ENCODE results near the gene ACTL10.

ACTL10 gene

DNA sequence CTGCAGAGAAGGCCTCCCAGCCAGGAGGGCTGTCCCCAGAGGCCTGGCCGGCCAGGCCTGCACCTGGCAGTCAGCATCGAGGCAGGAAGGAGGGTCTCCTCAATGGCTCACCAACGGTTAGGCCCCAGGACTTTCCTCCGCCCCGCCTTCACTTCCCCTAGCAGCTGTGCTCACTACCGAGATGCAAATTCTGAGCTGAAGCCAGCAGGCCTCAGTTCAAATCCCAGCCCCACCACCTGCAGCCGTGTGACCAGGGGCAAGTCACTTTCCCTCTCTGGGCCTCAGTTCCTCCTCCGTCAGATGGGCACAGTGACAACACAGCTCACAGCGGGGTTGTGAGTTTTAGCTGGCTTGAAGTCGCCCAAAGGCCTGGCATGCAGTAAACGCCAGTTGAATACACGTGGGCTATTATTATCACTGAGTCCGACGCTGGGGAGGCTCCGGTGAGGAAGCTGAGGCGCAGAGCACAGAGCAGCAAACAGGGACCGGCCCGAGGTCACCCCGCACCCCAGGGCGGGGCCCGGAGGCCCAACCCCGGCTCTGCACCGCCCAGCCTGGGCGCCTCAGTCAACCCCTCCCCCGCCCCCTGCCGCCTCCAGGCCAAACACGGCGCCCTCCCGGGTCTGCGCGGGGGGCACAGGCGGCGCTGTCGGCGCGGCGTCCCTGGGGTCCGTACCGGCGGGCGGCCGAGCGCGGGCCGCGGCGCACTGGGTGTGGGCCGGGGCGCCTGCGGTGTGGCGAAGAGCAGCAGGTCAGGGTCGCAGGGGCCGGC lies 18.8 kb downstream of the ACTL10 start:
- no peak overlapping the region for H3K9ac ChIP-seq (ENCODE audit: low read length)
- H3K27ac ChIP-seq (ENCODE audit: low read depth, low read length): no peak overlapping the region

DNA sequence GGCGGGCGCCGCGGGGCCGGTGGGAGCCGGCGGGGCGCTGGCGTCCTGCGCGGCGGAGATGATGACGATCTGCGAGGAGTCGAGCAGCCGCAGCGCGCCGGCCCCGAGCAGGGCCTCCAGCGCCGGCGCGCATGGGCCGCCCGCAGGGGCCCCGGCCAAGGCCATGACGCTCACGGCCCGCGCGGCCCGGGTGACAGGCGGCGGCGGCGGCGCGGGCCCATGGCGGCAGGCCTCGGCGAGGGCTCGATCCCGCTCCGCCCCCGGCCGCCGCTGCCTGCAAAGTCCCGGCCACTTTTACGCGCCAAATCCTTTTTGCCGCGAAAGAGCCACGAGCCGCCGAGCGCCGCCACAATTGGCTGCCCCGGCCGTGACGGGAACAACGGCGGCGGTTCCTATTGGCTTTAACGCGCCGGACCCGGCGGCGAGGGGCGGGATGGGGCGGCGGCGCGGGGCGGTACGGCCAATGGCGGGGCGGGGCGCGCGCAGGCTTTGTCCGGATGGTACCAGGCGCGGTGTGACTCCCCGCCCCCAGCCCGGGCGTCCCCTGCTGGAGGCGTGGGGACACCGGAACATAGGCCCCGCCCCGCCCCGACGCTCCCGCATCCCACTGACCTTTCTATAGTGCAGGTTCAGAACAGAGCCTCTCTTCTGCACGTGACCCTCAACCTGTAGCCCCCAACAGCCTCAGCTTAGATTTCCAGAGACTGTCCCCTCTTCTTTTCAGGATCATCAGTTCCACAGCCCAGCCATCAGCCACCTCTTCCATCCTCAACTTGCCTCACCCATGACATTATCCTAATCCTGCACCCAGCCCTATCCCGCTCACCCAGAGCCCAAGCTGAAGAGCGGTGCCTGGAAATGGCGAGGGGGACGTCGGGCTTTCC lies 19.6 kb downstream of the ACTL10 start, which contains the start of gene E2F1:
Gene E2F1, minus strand, starts transcription at position 286 of the 884 bp plus-strand sequence. Its CDS starts 121 bp downstream, at position 165.
- no peaks in the 10 kb centered on the region for H3K9me3 ChIP-seq (ENCODE audit: low read length)
- peaks cover 11% of the 10 kb centered on the region for H3K4me1 ChIP-seq (ENCODE audit: insufficient read depth, low read length)
- H3K27ac ChIP-seq (ENCODE audit: low read depth, low read length): peak within 1 kb of the TSS; percentile 63
- no peaks in the 10 kb centered on the region for H3K36me3 ChIP-seq (ENCODE audit: insufficient read depth, low read length)
- H3K9ac ChIP-seq (ENCODE audit: low read length): no peak within 1 kb of the TSS
- no peaks in the 10 kb centered on the region for H3K27me3 ChIP-seq (ENCODE audit: control insufficient read depth in 1 of 2, insufficient read depth in 2 of 2, low read length in 2 of 2)
- H3K4me3 ChIP-seq (ENCODE audit: low read depth in 1 of 2, low read length in 2 of 2): peak within 1 kb of the TSS; percentile 20 to 60

More for the DNA sequence above, 18.8 kb downstream of the ACTL10 start:
- no peaks in the 10 kb centered on the region for H3K27me3 ChIP-seq (ENCODE audit: control insufficient read depth in 1 of 2, insufficient read depth in 2 of 2, low read length in 2 of 2)
- no peaks in the 10 kb centered on the region for H3K9me3 ChIP-seq (ENCODE audit: low read length)
- peaks cover 11% of the 10 kb centered on the region for H3K4me1 ChIP-seq (ENCODE audit: insufficient read depth, low read length)
- no peak overlapping the region for H3K4me3 ChIP-seq (ENCODE audit: low read depth in 1 of 2, low read length in 2 of 2)
- no peaks in the 10 kb centered on the region for H3K36me3 ChIP-seq (ENCODE audit: insufficient read depth, low read length)

DNA sequence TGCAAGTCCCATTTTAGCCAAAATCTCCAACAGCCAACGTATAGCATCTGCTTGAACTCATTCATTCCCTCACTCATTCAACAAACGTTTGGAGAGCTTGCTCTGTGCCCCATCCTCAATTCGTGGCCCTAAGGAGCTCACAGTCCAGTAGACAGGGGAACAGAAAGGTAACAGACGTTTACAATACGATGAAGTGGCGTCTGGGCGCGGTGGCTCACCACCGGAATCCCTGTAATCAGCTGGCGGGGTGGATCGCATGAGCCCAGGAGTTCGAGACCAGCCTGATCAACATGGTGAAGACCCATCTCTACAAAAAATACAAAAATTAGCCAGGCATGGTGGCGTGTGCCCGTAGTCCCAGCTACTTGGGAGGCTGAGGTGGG lies 20.2 kb downstream of the ACTL10 start:
- H3K9ac ChIP-seq (ENCODE audit: low read length): no peak overlapping the region
- H3K4me1 ChIP-seq (ENCODE audit: insufficient read depth, low read length): peaks cover 11% of the 10 kb centered on the region
- no peaks in the 10 kb centered on the region for H3K9me3 ChIP-seq (ENCODE audit: low read length)
- peak overlapping the region in 1 of 2 donors; percentile 60 for H3K4me3 ChIP-seq (ENCODE audit: low read depth in 1 of 2, low read length in 2 of 2)
- no peaks in the 10 kb centered on the region for H3K27me3 ChIP-seq (ENCODE audit: control insufficient read depth in 1 of 2, insufficient read depth in 2 of 2, low read length in 2 of 2)
- no peaks in the 10 kb centered on the region for H3K36me3 ChIP-seq (ENCODE audit: insufficient read depth, low read length)
- H3K27ac ChIP-seq (ENCODE audit: low read depth, low read length): peak overlapping the region; percentile 63

DNA sequence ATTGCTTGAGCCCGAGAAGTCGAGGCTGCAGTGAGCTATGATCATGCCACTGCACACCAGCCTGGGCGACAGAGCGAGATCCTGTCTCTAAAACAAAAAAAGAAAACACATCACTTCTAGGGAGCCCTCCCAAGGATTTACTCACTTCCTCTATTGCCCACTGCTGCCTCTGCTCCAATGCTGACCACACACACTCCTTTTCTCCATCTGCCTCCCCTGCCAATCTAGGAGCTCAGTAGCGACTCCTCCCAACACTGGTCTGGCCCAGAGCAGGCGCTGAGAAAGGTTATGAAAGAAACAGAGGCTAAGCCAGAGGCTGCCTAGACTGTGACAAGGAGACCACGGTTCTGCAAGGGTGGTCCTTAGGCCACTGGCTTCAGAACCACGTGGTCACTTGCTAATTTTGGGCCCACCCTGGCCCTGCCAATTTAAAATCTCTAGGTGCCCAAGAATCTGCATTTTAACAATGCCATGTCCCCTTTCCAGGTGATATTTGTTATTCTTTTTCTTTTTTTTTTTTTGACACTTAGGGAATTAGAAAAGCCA lies 20.7 kb downstream of the ACTL10 start:
- no peaks in the 10 kb centered on the region for H3K27me3 ChIP-seq (ENCODE audit: control insufficient read depth in 1 of 2, insufficient read depth in 2 of 2, low read length in 2 of 2)
- H3K9ac ChIP-seq (ENCODE audit: low read length): no peak overlapping the region
- no peaks in the 10 kb centered on the region for H3K36me3 ChIP-seq (ENCODE audit: insufficient read depth, low read length)
- no peaks in the 10 kb centered on the region for H3K9me3 ChIP-seq (ENCODE audit: low read length)
- H3K27ac ChIP-seq (ENCODE audit: low read depth, low read length): no peak overlapping the region
- peaks cover 11% of the 10 kb centered on the region for H3K4me1 ChIP-seq (ENCODE audit: insufficient read depth, low read length)
- H3K4me3 ChIP-seq (ENCODE audit: low read depth in 1 of 2, low read length in 2 of 2): no peak overlapping the region

DNA sequence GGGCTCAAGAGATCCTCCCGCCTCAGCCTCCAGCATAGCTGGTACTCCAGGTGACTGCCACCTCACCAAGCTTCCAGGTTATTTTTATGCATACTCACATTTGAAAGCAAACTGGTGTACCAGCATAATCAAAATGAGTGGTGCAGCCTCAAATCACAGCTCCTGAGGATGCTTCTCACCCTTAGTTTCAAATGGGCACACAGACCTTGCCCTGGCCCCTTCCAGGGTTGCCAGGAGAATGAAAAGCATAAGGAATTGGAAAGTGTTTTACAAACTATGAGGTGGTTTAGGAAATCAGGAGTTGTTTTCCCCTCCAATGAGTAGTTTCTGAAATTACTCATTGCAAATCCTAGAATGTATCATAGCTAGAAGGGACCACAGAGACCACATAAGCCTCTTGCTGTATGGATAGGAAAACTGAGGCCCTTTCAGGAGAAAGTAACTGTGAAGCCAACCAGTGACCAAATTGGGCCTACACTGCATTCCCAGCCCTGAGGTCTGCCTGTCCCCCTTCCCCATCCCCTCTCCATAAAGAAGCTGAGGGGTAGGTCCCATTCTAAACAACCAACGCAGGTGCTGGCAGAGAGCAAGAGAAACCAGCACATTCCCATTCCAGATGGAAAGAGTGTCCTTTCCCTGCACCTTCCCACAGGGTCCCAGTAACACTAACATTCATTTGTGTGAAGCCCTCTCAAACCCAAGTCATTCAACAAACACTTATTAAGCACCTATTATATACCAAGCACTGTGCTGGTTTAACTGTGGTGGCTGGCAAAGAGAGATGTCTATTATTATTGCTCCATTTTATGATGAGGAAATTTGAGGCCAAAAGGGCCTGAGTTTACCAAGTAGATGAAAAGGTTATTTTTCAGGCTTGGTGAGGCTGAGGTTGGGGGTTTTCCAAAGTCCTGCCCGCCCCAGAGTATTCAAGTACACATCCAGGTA lies 21.5 kb downstream of the ACTL10 start:
- Histone ChIP-seq H3K4me3 (ENCODE audit: low read depth in 1 of 2, low read length in 2 of 2) (no peak overlapping the region), H3K4me1 (ENCODE audit: insufficient read depth, low read length) (peaks cover 11% of the 10 kb centered on the region), H3K27me3 (ENCODE audit: control insufficient read depth in 1 of 2, insufficient read depth in 2 of 2, low read length in 2 of 2) (no peaks in the 10 kb centered on the region), H3K9me3 (ENCODE audit: low read length) (no peaks in the 10 kb centered on the region), H3K27ac (ENCODE audit: low read depth, low read length) (no peak overlapping the region), H3K36me3 (ENCODE audit: insufficient read depth, low read length) (no peaks in the 10 kb centered on the region), H3K9ac (ENCODE audit: low read length) (no peak overlapping the region)

DNA sequence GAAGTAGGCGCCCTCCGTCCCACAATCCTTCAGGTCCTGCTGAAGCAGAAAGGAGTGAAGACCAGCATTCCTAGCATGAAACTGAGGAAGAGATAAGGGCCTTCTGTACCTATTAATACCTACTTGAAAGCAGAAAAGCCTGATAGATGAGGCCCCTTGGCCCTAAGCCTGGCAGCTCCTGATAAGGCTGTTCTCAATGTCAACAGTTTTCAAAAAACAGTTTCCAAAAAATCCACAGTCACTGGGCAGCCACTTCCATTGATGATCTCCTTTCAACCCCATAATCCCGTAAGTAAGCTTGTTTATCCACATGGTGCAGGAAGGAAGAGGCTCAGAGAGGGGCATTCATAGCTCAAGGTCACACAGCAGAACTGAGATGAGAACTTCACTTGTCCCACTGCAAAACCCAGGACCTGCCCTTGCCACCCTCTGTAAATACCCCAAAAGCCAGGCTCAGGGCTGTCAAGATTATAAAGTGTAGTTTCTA lies 22.2 kb downstream of the ACTL10 start:
- peaks cover 11% of the 10 kb centered on the region for H3K4me1 ChIP-seq (ENCODE audit: insufficient read depth, low read length)
- H3K27ac ChIP-seq (ENCODE audit: low read depth, low read length): no peak overlapping the region
- no peaks in the 10 kb centered on the region for H3K36me3 ChIP-seq (ENCODE audit: insufficient read depth, low read length)
- no peaks in the 10 kb centered on the region for H3K27me3 ChIP-seq (ENCODE audit: control insufficient read depth in 1 of 2, insufficient read depth in 2 of 2, low read length in 2 of 2)
- no peaks in the 10 kb centered on the region for H3K9me3 ChIP-seq (ENCODE audit: low read length)
- no peak overlapping the region for H3K9ac ChIP-seq (ENCODE audit: low read length)
- no peak overlapping the region for H3K4me3 ChIP-seq (ENCODE audit: low read depth in 1 of 2, low read length in 2 of 2)

DNA sequence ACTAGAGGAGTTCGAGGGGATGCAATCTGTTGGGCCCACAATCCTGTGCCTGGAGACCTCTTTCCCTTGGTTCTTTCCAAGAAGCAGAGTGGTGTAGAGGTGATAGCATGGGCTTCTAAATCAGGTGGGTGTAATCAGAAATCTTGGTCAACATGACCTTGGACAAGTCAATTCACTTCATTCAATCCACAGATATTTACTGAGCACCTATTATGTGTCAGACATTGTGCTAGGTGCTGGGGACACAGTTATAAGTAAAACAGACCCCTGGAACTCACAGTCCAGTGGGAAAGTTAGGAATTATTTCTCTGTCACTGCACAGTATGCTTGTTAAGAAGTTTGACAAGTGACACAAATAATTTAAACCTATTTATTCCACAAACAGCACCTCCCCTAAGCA lies 22.8 kb downstream of the ACTL10 start:
- H3K36me3 ChIP-seq (ENCODE audit: insufficient read depth, low read length): no peaks in the 10 kb centered on the region
- no peaks in the 10 kb centered on the region for H3K27me3 ChIP-seq (ENCODE audit: control insufficient read depth in 1 of 2, insufficient read depth in 2 of 2, low read length in 2 of 2)
- peaks cover 11% of the 10 kb centered on the region for H3K4me1 ChIP-seq (ENCODE audit: insufficient read depth, low read length)
- H3K27ac ChIP-seq (ENCODE audit: low read depth, low read length): no peak overlapping the region
- no peak overlapping the region for H3K4me3 ChIP-seq (ENCODE audit: low read depth in 1 of 2, low read length in 2 of 2)
- no peak overlapping the region for H3K9ac ChIP-seq (ENCODE audit: low read length)
- no peaks in the 10 kb centered on the region for H3K9me3 ChIP-seq (ENCODE audit: low read length)

DNA sequence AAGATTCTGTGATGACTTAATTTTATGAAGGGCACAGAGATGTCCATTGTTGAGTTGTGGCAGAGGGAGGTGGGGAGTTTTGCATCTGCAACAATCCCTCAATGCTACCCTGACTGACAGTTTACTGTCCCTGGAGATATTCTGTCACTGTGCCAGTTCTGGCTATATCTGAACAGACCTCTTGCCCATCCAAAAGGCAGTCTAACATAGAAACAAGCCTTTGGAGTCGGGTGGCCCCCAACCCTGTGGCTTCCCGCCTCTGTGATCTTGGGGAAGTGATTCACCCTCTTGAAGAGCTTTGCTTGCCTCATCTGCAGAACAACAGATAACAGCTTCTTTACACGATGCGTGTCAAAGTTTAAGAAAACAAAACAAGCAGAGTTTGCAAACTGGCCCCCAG lies 23.2 kb downstream of the ACTL10 start:
- Histone ChIP-seq H3K9me3 (ENCODE audit: low read length) (no peaks in the 10 kb centered on the region), H3K27me3 (ENCODE audit: control insufficient read depth in 1 of 2, insufficient read depth in 2 of 2, low read length in 2 of 2) (no peaks in the 10 kb centered on the region), H3K4me3 (ENCODE audit: low read depth in 1 of 2, low read length in 2 of 2) (no peak overlapping the region), H3K4me1 (ENCODE audit: insufficient read depth, low read length) (peaks cover 11% of the 10 kb centered on the region), H3K9ac (ENCODE audit: low read length) (no peak overlapping the region), H3K36me3 (ENCODE audit: insufficient read depth, low read length) (no peaks in the 10 kb centered on the region), H3K27ac (ENCODE audit: low read depth, low read length) (no peak overlapping the region)

DNA sequence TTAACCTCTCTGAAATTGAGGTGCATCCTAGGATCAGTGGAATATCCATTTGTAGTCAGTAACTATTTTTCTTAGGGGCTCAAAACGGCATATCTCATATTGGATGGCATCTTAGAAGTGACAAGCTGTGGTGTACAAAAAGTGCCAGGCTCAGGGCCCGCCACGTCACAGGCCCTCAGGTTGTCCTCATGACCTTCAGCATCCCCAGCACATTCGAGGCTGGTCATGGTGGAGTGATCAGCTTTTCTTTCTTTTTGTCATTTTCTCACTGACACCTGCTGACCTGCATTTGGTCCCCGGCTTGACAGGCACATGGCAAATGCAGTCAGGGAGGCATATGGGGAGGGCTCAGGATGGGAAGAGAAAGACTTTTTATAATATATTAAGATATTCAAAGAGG lies 26.5 kb downstream of the ACTL10 start:
- Histone ChIP-seq H3K27me3 (ENCODE audit: control insufficient read depth in 1 of 2, insufficient read depth in 2 of 2, low read length in 2 of 2) (no peaks in the 10 kb centered on the region), H3K9ac (ENCODE audit: low read length) (no peak overlapping the region), H3K36me3 (ENCODE audit: insufficient read depth, low read length) (no peaks in the 10 kb centered on the region), H3K27ac (ENCODE audit: low read depth, low read length) (no peak overlapping the region), H3K4me3 (ENCODE audit: low read depth in 1 of 2, low read length in 2 of 2) (no peak overlapping the region), H3K9me3 (ENCODE audit: low read length) (no peaks in the 10 kb centered on the region), H3K4me1 (ENCODE audit: insufficient read depth, low read length) (no peaks in the 10 kb centered on the region)

DNA sequence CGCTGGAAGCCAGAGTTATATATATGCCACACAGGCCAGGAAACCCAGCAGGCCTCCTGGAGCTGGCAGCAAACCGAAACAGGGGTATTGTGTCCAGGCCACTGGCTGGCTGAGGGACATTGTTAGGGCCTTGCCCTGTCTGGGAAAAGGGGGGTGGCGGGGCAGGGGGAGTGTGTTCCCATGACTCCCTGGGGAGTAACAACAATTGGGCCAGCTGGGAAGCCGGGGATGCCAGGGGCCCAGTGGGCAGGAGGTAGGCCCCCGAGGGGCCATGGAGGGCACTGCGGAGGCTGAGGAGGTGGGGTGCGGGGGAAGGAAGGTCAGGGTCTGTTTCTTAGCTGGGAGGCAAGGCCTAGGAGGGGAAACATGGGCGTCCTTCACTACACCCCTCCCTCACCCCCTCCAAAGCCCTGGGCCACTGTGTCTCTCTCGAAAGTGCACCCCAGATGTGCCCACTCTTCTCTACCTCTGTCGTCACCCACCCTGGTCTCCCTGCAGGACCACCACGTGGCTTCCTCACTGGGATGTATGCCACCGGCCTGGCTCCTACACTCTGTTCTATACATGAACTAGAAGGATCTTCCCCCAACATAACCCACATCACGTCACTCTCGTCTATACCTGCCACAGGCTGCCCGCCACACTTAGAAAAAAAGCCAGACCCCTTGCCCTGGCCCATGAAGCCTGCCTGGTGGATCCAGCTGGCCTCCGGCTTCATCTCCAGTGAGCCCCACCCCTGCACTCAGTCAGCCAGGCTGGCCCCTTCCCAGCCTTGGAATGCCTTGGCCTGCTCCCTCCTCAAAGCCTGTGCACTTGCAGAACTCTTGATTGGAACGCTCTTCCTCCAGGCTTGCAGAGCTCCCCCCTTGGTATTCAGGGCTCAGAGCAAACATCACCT lies 27.2 kb downstream of the ACTL10 start:
- no peak overlapping the region for H3K27ac ChIP-seq (ENCODE audit: low read depth, low read length)
- H3K9me3 ChIP-seq (ENCODE audit: low read length): no peaks in the 10 kb centered on the region
- no peaks in the 10 kb centered on the region for H3K4me1 ChIP-seq (ENCODE audit: insufficient read depth, low read length)
- H3K36me3 ChIP-seq (ENCODE audit: insufficient read depth, low read length): no peaks in the 10 kb centered on the region
- H3K4me3 ChIP-seq (ENCODE audit: low read depth in 1 of 2, low read length in 2 of 2): no peak overlapping the region
- no peaks in the 10 kb centered on the region for H3K27me3 ChIP-seq (ENCODE audit: control insufficient read depth in 1 of 2, insufficient read depth in 2 of 2, low read length in 2 of 2)
- H3K9ac ChIP-seq (ENCODE audit: low read length): no peak overlapping the region
